22Rv1 (cell line): ENCODE measurements around the gene TSEN2.

Source experiments
- CTCF ChIP-seq: fragments of 450-650 bp; IDR thresholded peaks from 2 replicates; pipeline ENCODE4 v1.5.1; 2017; ENCODE audit warnings: mild to moderate bottlenecking
- ZFX ChIP-seq: fragments of 450-650 bp; IDR thresholded peaks from 2 replicates; pipeline ENCODE4 v1.6.1; 2017; ENCODE audit warnings: antibody characterized with exemption, borderline replicate concordance

DNA sequence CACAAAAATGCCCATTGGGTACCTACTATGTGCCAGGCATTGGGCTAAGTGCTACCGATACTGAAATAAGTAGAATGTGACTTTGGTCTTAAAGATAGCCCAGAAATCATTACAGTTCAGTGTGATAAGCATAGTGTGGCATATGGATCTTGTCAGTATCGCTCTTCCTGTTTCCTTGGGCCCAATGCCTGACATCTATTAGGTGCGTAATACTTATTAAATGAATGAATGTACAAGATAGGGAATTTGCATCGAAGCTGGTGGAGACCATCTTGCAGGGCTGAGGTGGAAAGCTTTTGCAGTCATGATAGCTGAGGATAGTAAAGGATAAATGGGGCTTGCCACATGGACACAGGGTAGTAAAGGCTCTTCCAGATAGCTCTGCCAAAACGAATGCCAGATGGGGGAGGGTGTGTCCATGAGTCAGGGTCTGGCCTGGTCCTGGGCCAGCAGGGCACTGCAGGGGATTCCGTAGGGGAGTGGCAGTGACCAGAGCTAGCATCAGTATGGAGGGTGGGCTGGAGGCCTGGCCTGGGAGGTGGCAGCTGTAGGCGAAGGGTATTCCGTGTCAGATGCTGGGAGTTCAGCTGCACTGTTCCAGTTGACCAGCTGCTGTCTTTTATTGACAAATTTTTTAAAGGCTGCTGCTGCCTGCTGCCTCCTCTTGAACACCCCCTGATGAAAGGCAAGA, 23.5 kb downstream of the TSEN2 start:
- no peak for TF ChIP-seq CTCF
- TF ChIP-seq ZFX, result no peak
